Bronchial epithelial cell (primary cell): ENCODE measurements around the gene AIPL1. TPM values are rescaled to one million over a fixed set of nuclear protein-coding genes. Genes with fewer than 3 reads are reported as not detected.

Experiments
- DNase-seq: peaks from one replicate; pipeline ENCODE4 v3.0.0-alpha.2; 2010; ENCODE audit warnings: low read depth
- FAIRE-seq: peaks from 2 replicates; lab custom pipeline; 2011; peaks lifted over from hg19 to GRCh38; lab: Jason Lieb, UNC
- H3K27me3 ChIP-seq: 2 replicates; pipeline ENCODE4 v1.5.1; 2011; ENCODE audit warnings: low read length; ENCODE audit not compliant: control insufficient read depth, insufficient read depth
- H3K36me3 ChIP-seq: 2 replicates; pipeline ENCODE4 v1.5.1; 2011; ENCODE audit warnings: low read length; ENCODE audit not compliant: control insufficient read depth, insufficient read depth
- H3K4me3 ChIP-seq: 2 replicates; pipeline ENCODE4 v1.5.1; 2011; ENCODE audit warnings: mild to moderate bottlenecking, low read depth, low read length, control low read depth
- CTCF ChIP-seq: IDR thresholded peaks from 2 replicates; pipeline ENCODE4 v1.5.1; 2011; ENCODE audit warnings: mild to moderate bottlenecking, moderate library complexity, low read length, control low read depth, inconsistent platforms; ENCODE audit not compliant: insufficient read depth, severe bottlenecking
- total RNA-seq: library from RNA; depleted of rRNA; stranded (reverse); fragments of >200 nt; gene quantifications from 2 replicates; pipeline ENCODE4 v1.2.1, GENCODE V29; 2014

AIPL1 gene
- total RNA-seq, 1 donor from 2014 or later = not detected

- DNase-seq = peak; percentile 45
- H3K4me3 ChIP-seq = no peak overlapping the region
- H3K36me3 ChIP-seq = no peaks in the 10 kb centered on the region
- peak; percentile 58 for TF ChIP-seq CTCF
- H3K27me3 ChIP-seq = peaks cover 3% of the 10 kb centered on the region
- FAIRE-seq = no peak
These were observed 21.9 kb downstream of the AIPL1 start for GRCh38 chr17:6413065-6413464.

DNA sequence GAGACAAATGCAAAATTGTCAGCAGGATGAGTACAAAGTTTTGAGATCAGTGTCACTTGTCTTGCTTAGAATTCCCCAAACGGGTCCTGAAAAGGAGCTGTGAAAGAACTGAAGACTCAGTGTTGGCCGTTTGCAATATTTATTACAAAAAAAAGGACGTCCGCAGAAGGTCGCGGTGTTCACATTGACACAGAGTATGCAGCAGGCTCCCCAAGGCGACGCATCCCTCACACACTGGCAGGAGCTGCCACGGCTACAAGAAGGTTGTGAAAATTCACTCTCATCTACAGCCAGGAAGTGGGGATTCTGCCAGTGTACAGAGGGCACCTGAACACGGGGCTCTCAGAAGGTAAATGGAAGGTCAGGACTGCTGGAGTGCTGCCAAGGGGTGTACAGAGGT, 26.2 kb downstream of the AIPL1 start:
- H3K36me3 ChIP-seq = no peaks in the 10 kb centered on the region
- H3K4me3 ChIP-seq = no peak overlapping the region
- no peak for TF ChIP-seq CTCF
- DNase-seq (no peak), FAIRE-seq (no peak)
- peaks cover 3% of the 10 kb centered on the region for H3K27me3 ChIP-seq

DNA sequence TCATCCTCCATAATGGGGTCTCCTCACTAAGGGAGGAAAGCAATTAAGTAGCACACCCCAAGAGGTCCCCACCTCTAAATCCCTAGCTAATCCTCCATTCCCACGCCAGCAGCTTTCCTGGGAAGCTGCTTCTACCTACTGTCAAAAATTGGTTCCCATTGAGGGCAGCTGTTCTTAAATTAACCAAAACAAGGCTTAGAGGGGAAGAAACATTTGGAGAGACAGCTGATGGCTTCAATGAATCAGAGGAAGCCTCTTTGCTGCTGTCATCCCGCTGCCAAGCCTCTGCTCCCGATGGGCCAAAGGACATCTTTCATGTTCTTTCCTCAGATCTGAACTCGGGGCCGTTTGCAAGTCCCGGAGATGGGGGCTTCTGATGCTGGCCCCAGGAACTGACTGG, 26.6 kb downstream of the AIPL1 start:
- Histone ChIP-seq H3K27me3 (peaks cover 3% of the 10 kb centered on the region), H3K4me3 (no peak overlapping the region), H3K36me3 (no peaks in the 10 kb centered on the region)
- TF ChIP-seq CTCF = no peak
- no peak for FAIRE-seq
- no peak for DNase-seq

- Histone ChIP-seq H3K36me3 (no peaks in the 10 kb centered on the region), H3K27me3 (no peaks in the 10 kb centered on the region), H3K4me3 (no peak overlapping the region)
- TF ChIP-seq CTCF = no peak
- no peak for FAIRE-seq
- DNase-seq = no peak
These were observed 32.7 kb downstream of the AIPL1 start for GRCh38 chr17:6402258-6402657.

DNA sequence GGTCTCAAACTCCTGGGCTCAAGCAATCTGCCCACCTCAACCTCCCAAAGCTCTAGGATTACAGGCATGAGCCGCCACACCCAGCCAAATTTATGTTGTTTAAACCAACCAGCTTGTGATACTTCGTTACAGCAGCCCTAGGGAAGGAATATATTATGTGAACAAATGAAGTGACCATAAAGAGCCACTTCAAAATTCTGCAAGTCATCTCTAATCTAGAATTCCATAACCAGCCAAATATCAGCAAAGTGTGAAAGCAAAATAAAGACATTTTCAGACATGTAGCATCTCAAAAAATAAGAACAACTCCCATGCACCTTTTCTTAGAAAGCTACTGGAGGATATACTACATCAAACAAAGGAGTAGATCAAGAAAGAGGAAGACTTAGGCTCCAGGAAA, 36.0 kb downstream of the AIPL1 start:
- no peak for DNase-seq
- TF ChIP-seq CTCF = no peak
- FAIRE-seq = no peak
- H3K27me3 ChIP-seq = peaks cover under 1% of the 10 kb centered on the region
- no peaks in the 10 kb centered on the region for H3K36me3 ChIP-seq
- H3K4me3 ChIP-seq = no peak overlapping the region

DNA sequence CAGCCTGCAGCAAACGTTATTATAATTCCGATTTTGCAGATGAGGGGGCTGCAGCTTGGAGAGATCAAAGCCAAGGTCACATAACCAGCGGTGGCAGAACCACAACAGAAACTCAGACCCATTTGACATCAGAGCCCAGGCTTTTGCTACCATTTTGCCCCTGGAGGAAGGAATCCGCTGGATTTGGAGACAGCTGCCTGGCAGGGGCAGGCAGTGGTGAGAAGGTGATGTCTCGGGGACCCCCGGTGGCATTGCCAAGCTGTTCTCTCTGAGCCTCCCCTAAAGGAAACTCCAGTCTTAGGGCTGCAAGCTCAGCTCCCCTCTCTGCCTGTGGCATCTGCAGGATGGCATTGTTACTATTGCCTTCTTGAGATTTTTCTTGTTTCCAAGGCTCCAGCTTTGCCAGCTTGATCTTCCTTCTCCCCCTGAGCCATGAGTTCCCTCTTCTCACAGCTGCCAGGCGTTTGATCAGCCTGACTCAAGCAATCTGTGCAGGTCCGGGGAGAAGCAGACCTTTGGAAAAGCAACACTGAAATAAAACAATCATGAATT, 40.8 kb downstream of the AIPL1 start:
- DNase-seq (no peak), FAIRE-seq (no peak)
- Histone ChIP-seq H3K27me3 (peaks cover 13% of the 10 kb centered on the region), H3K36me3 (no peaks in the 10 kb centered on the region), H3K4me3 (no peak overlapping the region)
- no peak for TF ChIP-seq CTCF
